ENCODE results near the gene GPR18. TPM values are rescaled to one million over a fixed set of nuclear protein-coding genes. Genes with fewer than 3 reads are reported as not detected.

The GPR18 gene
- not detected in 5 replicates for total RNA-seq (2022; extraction: Qiagen RNA extraction)

GRCh38 chr13:99258210-99258860 is at the start of gene GPR18:
TSS of gene GPR18 (minus strand) at chr13:99258379. CDS start at chr13:99255872, 2,507 bp downstream.

GRCh38 chr13:99307247-99307646 is 49.1 kb upstream of the GPR18 start, which contains the start of gene GPR183:
TSS of gene GPR183 (minus strand) at chr13:99307399. CDS start at chr13:99296145, 11,254 bp downstream.

Other genes starting within 250 kb of the GPR18 start
- 56.4 to 66.8 TPM (median 62.6 TPM) in 5 replicates for gene UBAC2, start 57.5 kb downstream of the GPR18 start, total RNA-seq (2022; extraction: Qiagen RNA extraction)
- gene GPR183, start 49.0 kb upstream of the GPR18 start, total RNA-seq (2022; extraction: Qiagen RNA extraction), result not detected in 5 replicates
- gene TM9SF2, start 243.1 kb upstream of the GPR18 start, total RNA-seq (2022; extraction: Qiagen RNA extraction), result 51.3 to 70.9 TPM (median 64.1 TPM) in 5 replicates

Measured in A549 treated with dexamethasone at 1 μM for 4 hours (cell line).